Measurements from ENCODE around the gene CHIT1. TPM values are rescaled to one million over a fixed set of nuclear protein-coding genes. Genes with fewer than 3 reads are reported as not detected.
A peak's percentile ranks its signal among the peaks of the same experiment; 100 is the strongest.

The CHIT1 gene
- total RNA-seq, 1 donor from 2014 or later = 0.48 TPM

GRCh38 chr1:203183828-203184227 lies 45.6 kb downstream of the CHIT1 start:
- DNase-seq = no peak
- ATAC-seq (ENCODE audit: poor library complexity) = no peak
- intact Hi-C loops (cut with DNase I) = no loop called here

- intact Hi-C loops (cut with DNase I) = no loop called here
- ATAC-seq (ENCODE audit: poor library complexity) = no peak
- DNase-seq = no peak
Measured at GRCh38 chr1:203182387-203182953, 47.0 kb downstream of the CHIT1 start.

GRCh38 chr1:203181586-203182386 lies 47.7 kb downstream of the CHIT1 start:
- peak; percentile 29 for DNase-seq
- no peak for ATAC-seq (ENCODE audit: poor library complexity)
- intact Hi-C loops (cut with DNase I) = no loop called here

GRCh38 chr1:203180611-203181330 lies 48.7 kb downstream of the CHIT1 start:
- intact Hi-C loops (cut with DNase I) = no loop called here
- no peak for ATAC-seq (ENCODE audit: poor library complexity)
- peak; percentile 21 for DNase-seq

GRCh38 chr1:203179667-203180005 lies 49.8 kb downstream of the CHIT1 start:
- intact Hi-C loops (cut with DNase I) = no loop called here
- ATAC-seq (ENCODE audit: poor library complexity) (no peak), DNase-seq (no peak)

- intact Hi-C loops (cut with DNase I) = no loop called here
- ATAC-seq (ENCODE audit: poor library complexity) = no peak
- peak; percentile 17 for DNase-seq
Measured at GRCh38 chr1:203178821-203179666, 50.4 kb downstream of the CHIT1 start.

GRCh38 chr1:203178083-203178482 lies 51.4 kb downstream of the CHIT1 start:
- DNase-seq = no peak
- no peak for ATAC-seq (ENCODE audit: poor library complexity)
- intact Hi-C loops (cut with DNase I) = no loop called here

- ATAC-seq (ENCODE audit: poor library complexity) = no peak
- intact Hi-C loops (cut with DNase I) = no loop called here
- DNase-seq = peak; percentile 36
Measured at GRCh38 chr1:203177470-203178039, 51.9 kb downstream of the CHIT1 start.

GRCh38 chr1:203177036-203177405 lies 52.5 kb downstream of the CHIT1 start:
- intact Hi-C loops (cut with DNase I) = no loop called here
- DNase-seq = no peak
- ATAC-seq (ENCODE audit: poor library complexity) = no peak

GRCh38 chr1:203176273-203177035 lies 53.0 kb downstream of the CHIT1 start:
- no peak for ATAC-seq (ENCODE audit: poor library complexity)
- intact Hi-C loops (cut with DNase I) = no loop called here
- no peak for DNase-seq

- intact Hi-C loops (cut with DNase I) = no loop called here
- ATAC-seq (ENCODE audit: poor library complexity) = peak; percentile 56
- DNase-seq = peak; percentile 73
Measured at GRCh38 chr1:203175827-203176241, 53.6 kb downstream of the CHIT1 start.

- intact Hi-C loops (cut with DNase I) = no loop called here
- DNase-seq = peak; percentile 30
Measured at GRCh38 chr1:203175237-203175826, 54.1 kb downstream of the CHIT1 start, which contains the start of gene MYBPH. Gene MYBPH, minus strand, starts transcription at chr1:203175826. Its CDS starts 71 bp downstream, at chr1:203175755.

GRCh38 chr1:203174324-203174985 lies 55.0 kb downstream of the CHIT1 start:
- ATAC-seq (ENCODE audit: poor library complexity) (no peak), DNase-seq (peak; percentile 26)
- intact Hi-C loops (cut with DNase I) = loop anchor here (5.0 kb wide), 1 partner anchor 57 kb away; no protein-coding TSS in a partner anchor

More at GRCh38 chr1:203175237-203175826, 54.1 kb downstream of the CHIT1 start, which contains the start of gene MYBPH:
- no peak for ATAC-seq (ENCODE audit: poor library complexity)

- peak; percentile 26 for DNase-seq
- intact Hi-C loops (cut with DNase I) = loop anchor here (5.0 kb wide), 1 partner anchor 56 kb away; no protein-coding TSS in a partner anchor
Measured at GRCh38 chr1:203173566-203173965, 55.9 kb downstream of the CHIT1 start.

GRCh38 chr1:203173011-203173555 lies 56.4 kb downstream of the CHIT1 start:
- DNase-seq = peak; percentile 17
- intact Hi-C loops (cut with DNase I) = loop anchor here (5.0 kb wide), 1 partner anchor 56 kb away; no protein-coding TSS in a partner anchor
- no peak for ATAC-seq (ENCODE audit: poor library complexity)

More at GRCh38 chr1:203173566-203173965, 55.9 kb downstream of the CHIT1 start:
- ATAC-seq (ENCODE audit: poor library complexity) = no peak
